Measurements from ENCODE around the gene FOXP1. TPM values are rescaled to one million over a fixed set of nuclear protein-coding genes. Genes with fewer than 3 reads are reported as not detected.
A peak's percentile ranks its signal among the peaks of the same experiment; 100 is the strongest.

FOXP1 gene
- total and polyA plus RNA-seq, 9 of the 15 experiments (the other 6 are each of a cell fraction or from before 2014, with no cell fraction given) = 7.7 to 34.5 (median 13.7) TPM

GRCh38 chr3:71581457-71582035 lies 2.0 kb downstream of the FOXP1 start:
- Histone ChIP-seq H3K9ac (ENCODE audit: insufficient read depth in 1 of 2, low read depth in 2 of 2, low read length in 2 of 2) (peak overlapping the region; percentile 44 to 97), H3K27me3 (ENCODE audit: control insufficient read depth in 2 of 2, insufficient read depth in 2 of 2, low read length in 2 of 2) (no peaks in the 10 kb centered on the region), H2AFZ (ENCODE audit: low read depth, low read length) (peak overlapping the region; percentile 76), H3K4me3 (peak overlapping the region; percentile 65), H3K4me1 (replicated peaks in 1 of 2; ENCODE audit: control insufficient read depth in 2 of 2, insufficient read depth in 2 of 2, low read length in 2 of 2) (peaks cover 8 to 27% of the 10 kb centered on the region in 2 experiments; a peak in 4 of 5 replicates), H3K9me1 (ENCODE audit: control insufficient read depth, insufficient read depth, low read length) (no peaks in the 10 kb centered on the region), H4K20me1 (replicated peaks; ENCODE audit: control insufficient read depth, insufficient read depth, low read length) (no peaks in the 10 kb centered on the region), H3K9me3 (replicated peaks; ENCODE audit: control insufficient read depth, insufficient read depth, low read depth, low read length) (no peaks in the 10 kb centered on the region), H3K36me3 (ENCODE audit: control insufficient read depth, insufficient read depth, low read length) (no peaks in the 10 kb centered on the region), H3K79me2 (ENCODE audit: control insufficient read depth, insufficient read depth, low read length) (peaks cover 34% of the 10 kb centered on the region), H3K27ac (ENCODE audit: extremely low read depth, low read depth, low read length) (peak overlapping the region; percentile 90; the same call in 2 of the 3 replicates), H3K4me2 (ENCODE audit: insufficient read depth, low read length) (peak overlapping the region; percentile 79)
- in situ Hi-C loops (cut with MboI) = loop anchor here (25.0 kb wide), 1 partner anchor 569 kb away; no protein-coding TSS in a partner anchor
- peak in 3 of 4 experiments; percentile 6 to 10 (median 8) for DNase-seq (ENCODE audit: extremely low read depth in 1 of 4, low spot score in 3 of 4)
- TF ChIP-seq ZBTB33 (CRISPR knock-in tag; IDR thresholded peaks at IDR 0.05) (0 out of 2 replicates have a peak, but pooled peaks have one; percentile 19), E2F6 (IDR thresholded peaks at IDR 0.05; ENCODE audit: borderline replicate concordance in 1 of 2, extremely low read depth in 1 of 2, insufficient read depth in 1 of 2, insufficient read length in 1 of 2, low read depth in 1 of 2, low read length in 1 of 2, poor library complexity in 1 of 2, severe bottlenecking in 1 of 2) (peak in 1 of 2 experiments; percentile 26), POLR2G (IDR thresholded peaks at IDR 0.05; ENCODE audit: low read depth, low read length) (peak; percentile 49; the same call in 1 of the 2 replicates), ZKSCAN3 (CRISPR knock-in tag; IDR thresholded peaks at IDR 0.05) (no peak)
- WGBS (ENCODE audit: insufficient coverage, low coverage, missing lambda C conversion rate) = 22% methylated on average over 26 of the region's 53 CpGs
- FAIRE-seq = no peak
- intact Hi-C loops (cut with micrococcal nuclease) = loop anchor here (5.0 to 10.0 kb wide), 6 partner anchors 39 to 577 kb away; no protein-coding TSS in a partner anchor
- BruUV-seq (replicated peaks) = no TSS peak
- CTCF ChIA-PET (ENCODE audit: low intra/inter-chr PET ratio) = no interaction called here
- no peak for ATAC-seq
- POLR2A ChIA-PET = interaction anchor here (1.1 kb wide), 1 partner anchor 13 kb away, joined by 5 read pairs; no protein-coding TSS in a partner anchor
